Breast epithelium (tissue), 4 donors: ENCODE results near the gene ARHGEF4. TPM values are rescaled to one million over a fixed set of nuclear protein-coding genes. Genes with fewer than 3 reads are reported as not detected.

Experiments
- DNase-seq, 2 donors: peaks; one replicate each; pipeline ENCODE4 v3.0.0-alpha.2; 2019; ENCODE audit warnings: low spot score in 2 of 2
- H3K27ac ChIP-seq, 2 donors: fragments of 200-600 bp; sonication (generic) in 1 of 2; one replicate each; pipeline ENCODE4 v1.5.1; 2016 to 2019; ENCODE audit warnings: mild to moderate bottlenecking in 1 of 2
- H3K27me3 ChIP-seq, 2 donors: fragments of 200-600 bp; sonication (generic) in 1 of 2; one replicate each; pipeline versions ENCODE4 v1.5.1 to v1.6.0; 2017 to 2019; ENCODE audit warnings: control low read depth in 1 of 2, mild to moderate bottlenecking in 1 of 2
- H3K36me3 ChIP-seq: fragments of 200-600 bp; one replicate; pipeline ENCODE4 v1.5.1; 2019
- H3K4me1 ChIP-seq, 2 donors: fragments of 200-600 bp; sonication (generic); one replicate each; pipeline ENCODE4 v1.5.1; 2016 to 2019; ENCODE audit warnings: control low read depth in 1 of 2
- H3K4me3 ChIP-seq, 3 donors: fragments of 200-600 bp; sonication (generic); 1 replicate in 2 of 3; 2 replicates in 1 of 3; pipeline ENCODE4 v1.5.1; 2016 to 2019; ENCODE audit warnings: mild to moderate bottlenecking in 3 of 3, moderate library complexity in 2 of 3
- H3K9me3 ChIP-seq, 2 donors: fragments of 200-600 bp; sonication (generic) in 1 of 2; one replicate each; pipeline ENCODE4 v1.5.1; 2016 to 2019; ENCODE audit warnings: control low read depth in 1 of 2
- CTCF ChIP-seq, 3 donors: fragments of 450-650 bp; IDR thresholded peaks; one replicate each; pipeline ENCODE4 v1.5.1; 2016 to 2017; ENCODE audit warnings: antibody characterized with exemption in 3 of 3, mild to moderate bottlenecking in 3 of 3, moderate library complexity in 3 of 3
- POLR2A ChIP-seq: fragments of 450-650 bp; IDR thresholded peaks from one replicate; pipeline ENCODE4 v1.6.1; 2016; ENCODE audit warnings: antibody characterized with exemption, mild to moderate bottlenecking, moderate library complexity
- POLR2AphosphoS5 ChIP-seq, 3 donors: sonication (generic); formaldehyde crosslinking; IDR thresholded peaks; one replicate each; pipeline ENCODE4 v1.6.1; 2017; ENCODE audit warnings: antibody characterized with exemption in 3 of 3
- intact Hi-C: fragments of 100-400 bp; cut with DNase I; formaldehyde crosslinking; loops from one replicate; pipeline ENCODE4 v1.15.1; 2023; ENCODE audit warnings: low total_unique reads
- total RNA-seq, 3 donors: library from RNA; depleted of rRNA; stranded (reverse); fragments of >200 nt; gene quantifications; one replicate each; pipeline ENCODE4 v1.1.0, GENCODE V29; 2016

ARHGEF4 gene
- total RNA-seq, 3 donors from 2014 or later, result 7.5 to 10.1 (median 8.0) TPM

- intact Hi-C loops, result no loop called here
- no peaks in the 10 kb centered on the region for H3K36me3 ChIP-seq
- H3K4me1 ChIP-seq, result no peaks in the 10 kb centered on the region
- H3K27me3 ChIP-seq, result no peaks in the 10 kb centered on the region
- TF ChIP-seq POLR2AphosphoS5 (IDR thresholded peaks at IDR 0.05) (no peak), POLR2A (no peak), CTCF (IDR thresholded peaks at IDR 0.05) (no peak)
- H3K9me3 ChIP-seq, result no peaks in the 10 kb centered on the region
- no peak overlapping the region for H3K4me3 ChIP-seq
- no peak overlapping the region for H3K27ac ChIP-seq
- no peak for DNase-seq
These were observed 207.5 kb downstream of the ARHGEF4 start for GRCh38 chr2:131044075-131044756.

DNA sequence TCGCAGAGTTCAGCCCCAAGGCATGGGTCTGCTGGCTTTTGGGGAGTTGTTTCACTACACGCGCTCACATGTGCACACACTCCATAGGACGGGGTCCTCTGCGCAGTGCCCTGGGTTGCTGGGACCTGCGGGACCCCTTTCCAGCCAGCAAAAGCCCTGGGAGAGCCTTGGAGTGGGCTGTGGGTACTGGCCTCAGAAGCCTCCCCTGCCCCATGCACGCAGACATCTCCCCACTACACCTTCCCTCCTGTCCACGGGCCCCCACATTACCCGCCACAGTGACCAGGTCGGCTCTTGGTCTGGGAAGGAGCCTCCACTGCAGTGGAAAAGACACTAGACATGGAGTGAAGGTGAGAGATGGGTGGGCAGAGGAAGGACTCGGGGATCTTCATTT, 208.0 kb downstream of the ARHGEF4 start:
- H3K4me3 ChIP-seq, result no peak overlapping the region
- DNase-seq, result peak in 1 of 2 donors; percentile 2
- no peaks in the 10 kb centered on the region for H3K36me3 ChIP-seq
- H3K4me1 ChIP-seq, result no peaks in the 10 kb centered on the region
- no peaks in the 10 kb centered on the region for H3K9me3 ChIP-seq
- no peak overlapping the region for H3K27ac ChIP-seq
- intact Hi-C loops, result no loop called here
- no peak for TF ChIP-seq POLR2AphosphoS5 (IDR thresholded peaks at IDR 0.05)
- TF ChIP-seq CTCF (IDR thresholded peaks at IDR 0.05), result no peak
- no peak for TF ChIP-seq POLR2A
- no peaks in the 10 kb centered on the region for H3K27me3 ChIP-seq

DNA sequence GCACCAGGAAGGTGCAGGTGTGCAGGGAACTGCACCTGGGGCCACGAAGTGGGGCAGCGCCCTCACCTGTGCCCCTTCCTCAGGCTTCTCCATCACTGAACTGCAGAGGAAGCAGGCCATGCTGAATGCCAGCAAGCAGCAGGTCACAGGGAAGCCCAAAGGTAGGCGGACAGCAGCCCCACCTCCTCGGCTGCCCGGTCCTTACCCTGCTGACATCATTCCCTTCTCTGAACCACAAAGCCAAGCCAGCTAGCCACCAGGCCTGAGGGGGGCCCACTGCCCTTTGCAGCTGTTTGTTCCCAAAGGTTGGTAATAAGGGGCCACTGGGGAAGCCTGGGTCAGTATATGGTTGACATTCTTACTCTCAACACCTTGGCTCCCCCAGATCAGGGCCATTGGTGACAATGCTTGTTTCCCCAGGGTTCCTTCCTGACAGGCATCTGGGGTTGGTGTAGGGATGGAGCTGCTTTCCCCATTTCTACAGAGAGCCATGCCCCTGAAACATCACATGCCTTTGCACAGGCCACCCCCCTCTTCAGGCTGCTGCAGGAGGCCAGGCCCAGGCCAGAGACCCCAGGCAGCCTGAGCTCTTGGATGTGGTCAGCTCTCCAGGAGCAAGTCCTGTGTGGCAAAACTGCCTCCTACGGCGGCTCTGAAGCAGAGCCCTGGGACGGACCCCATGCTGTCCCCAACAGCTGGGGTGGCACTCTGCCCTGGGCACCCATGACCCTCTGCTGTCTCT, 208.7 kb downstream of the ARHGEF4 start:
- DNase-seq, result peak in 1 of 2 donors; percentile 27
- Histone ChIP-seq H3K4me3 (no peak overlapping the region), H3K9me3 (no peaks in the 10 kb centered on the region), H3K4me1 (no peaks in the 10 kb centered on the region), H3K36me3 (no peaks in the 10 kb centered on the region), H3K27me3 (no peaks in the 10 kb centered on the region), H3K27ac (no peak overlapping the region)
- TF ChIP-seq POLR2A (no peak), POLR2AphosphoS5 (IDR thresholded peaks at IDR 0.05) (no peak), CTCF (IDR thresholded peaks at IDR 0.05) (no peak)
- intact Hi-C loops, result no loop called here

GRCh38 chr2:131046028-131046917, 209.6 kb downstream of the ARHGEF4 start:
- TF ChIP-seq CTCF (IDR thresholded peaks at IDR 0.05), result no peak
- no peak for TF ChIP-seq POLR2A
- TF ChIP-seq POLR2AphosphoS5 (IDR thresholded peaks at IDR 0.05), result no peak
- no peaks in the 10 kb centered on the region for H3K27me3 ChIP-seq
- no peak overlapping the region for H3K27ac ChIP-seq
- intact Hi-C loops, result no loop called here
- H3K36me3 ChIP-seq, result no peaks in the 10 kb centered on the region
- no peak overlapping the region for H3K4me3 ChIP-seq
- no peaks in the 10 kb centered on the region for H3K4me1 ChIP-seq
- no peak for DNase-seq
- H3K9me3 ChIP-seq, result no peaks in the 10 kb centered on the region
